GM19025 (cell line): ENCODE data around the gene SRPRA.
A peak's percentile ranks its signal among the peaks of the same experiment; 100 is the strongest.
"Not testable (repeated sequence)": the region's sequence is repeated elsewhere in the genome, so short reads cannot be mapped to it uniquely, and the experiment has no call there.

Experiments used
- ATAC-seq: cut with Tn5 transposase; IDR thresholded peaks from one replicate; pipeline ENCODE4 v1.9.1; 2021; ENCODE audit warnings: mild to moderate bottlenecking, low read depth, moderate library complexity; ENCODE audit not compliant: unreplicated experiment

The SRPRA gene, protein sequence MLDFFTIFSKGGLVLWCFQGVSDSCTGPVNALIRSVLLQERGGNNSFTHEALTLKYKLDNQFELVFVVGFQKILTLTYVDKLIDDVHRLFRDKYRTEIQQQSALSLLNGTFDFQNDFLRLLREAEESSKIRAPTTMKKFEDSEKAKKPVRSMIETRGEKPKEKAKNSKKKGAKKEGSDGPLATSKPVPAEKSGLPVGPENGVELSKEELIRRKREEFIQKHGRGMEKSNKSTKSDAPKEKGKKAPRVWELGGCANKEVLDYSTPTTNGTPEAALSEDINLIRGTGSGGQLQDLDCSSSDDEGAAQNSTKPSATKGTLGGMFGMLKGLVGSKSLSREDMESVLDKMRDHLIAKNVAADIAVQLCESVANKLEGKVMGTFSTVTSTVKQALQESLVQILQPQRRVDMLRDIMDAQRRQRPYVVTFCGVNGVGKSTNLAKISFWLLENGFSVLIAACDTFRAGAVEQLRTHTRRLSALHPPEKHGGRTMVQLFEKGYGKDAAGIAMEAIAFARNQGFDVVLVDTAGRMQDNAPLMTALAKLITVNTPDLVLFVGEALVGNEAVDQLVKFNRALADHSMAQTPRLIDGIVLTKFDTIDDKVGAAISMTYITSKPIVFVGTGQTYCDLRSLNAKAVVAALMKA

GRCh38 chr11:126268708-126269579 lies at the start of gene SRPRA, which contains the start of gene FOXRED1:
TSS of gene SRPRA (minus strand) at chr11:126268895. CDS start at chr11:126268804, 91 bp downstream.
TSS of gene FOXRED1 (plus strand) at chr11:126269154. CDS start at chr11:126269207, 53 bp downstream.
- peak; percentile 99 for ATAC-seq

DNA sequence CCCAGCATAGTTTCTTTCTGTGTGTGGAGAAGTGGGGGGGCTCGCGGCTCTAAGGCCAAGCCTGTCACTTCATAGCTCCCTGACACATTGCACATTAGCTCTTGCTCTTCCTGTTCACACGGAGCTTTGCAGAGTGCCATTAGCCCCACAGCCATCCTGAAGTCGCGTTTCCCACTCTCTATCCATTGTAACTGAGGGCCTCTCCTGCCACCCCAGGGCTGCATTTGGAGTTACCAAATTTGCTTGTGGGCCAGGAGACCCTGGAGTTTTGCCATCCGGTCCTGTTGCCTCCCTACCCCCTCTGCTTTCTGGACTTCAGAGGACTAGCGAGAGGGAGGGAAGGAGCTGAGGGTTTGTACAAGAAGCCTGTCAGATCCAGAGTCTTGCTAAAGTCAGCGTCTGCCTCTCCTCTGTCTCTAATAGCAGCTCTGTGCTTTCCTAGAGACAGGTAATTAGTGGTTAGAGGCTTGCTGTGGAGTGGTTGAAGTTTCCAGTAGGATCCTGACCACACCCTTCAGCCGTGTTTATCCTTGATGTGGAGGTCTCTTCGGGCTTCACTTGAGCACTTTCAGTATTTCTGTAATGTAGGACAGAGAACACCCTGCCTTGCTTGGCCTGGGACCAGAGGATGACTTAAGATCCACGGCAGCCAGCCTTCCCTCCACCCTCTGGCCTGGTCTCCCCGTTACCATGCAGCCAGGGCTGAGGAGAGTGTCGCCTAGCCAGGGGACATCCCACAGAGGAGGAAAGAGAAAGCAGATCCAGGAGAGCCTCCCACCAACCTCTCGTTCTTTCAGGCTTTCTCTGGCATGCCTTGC lies 49.3 kb upstream of the SRPRA start:
- peak; percentile 48 for ATAC-seq

DNA sequence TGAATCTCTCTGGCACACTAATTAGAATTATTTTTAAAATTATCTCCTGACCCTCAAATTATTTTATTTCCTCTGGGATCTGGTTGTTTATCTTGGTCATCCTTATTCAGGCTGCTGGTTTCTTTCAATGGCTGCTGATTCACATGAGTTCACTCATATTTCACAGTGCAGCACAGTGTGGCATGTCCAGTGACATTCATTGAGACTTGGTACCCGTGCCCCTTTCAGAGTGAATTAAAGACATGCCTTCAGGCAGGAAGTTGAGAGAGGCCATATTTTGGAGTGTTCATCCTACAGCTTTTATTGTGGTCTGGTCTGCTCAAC lies 48.7 kb upstream of the SRPRA start:
- ATAC-seq = no peak

DNA sequence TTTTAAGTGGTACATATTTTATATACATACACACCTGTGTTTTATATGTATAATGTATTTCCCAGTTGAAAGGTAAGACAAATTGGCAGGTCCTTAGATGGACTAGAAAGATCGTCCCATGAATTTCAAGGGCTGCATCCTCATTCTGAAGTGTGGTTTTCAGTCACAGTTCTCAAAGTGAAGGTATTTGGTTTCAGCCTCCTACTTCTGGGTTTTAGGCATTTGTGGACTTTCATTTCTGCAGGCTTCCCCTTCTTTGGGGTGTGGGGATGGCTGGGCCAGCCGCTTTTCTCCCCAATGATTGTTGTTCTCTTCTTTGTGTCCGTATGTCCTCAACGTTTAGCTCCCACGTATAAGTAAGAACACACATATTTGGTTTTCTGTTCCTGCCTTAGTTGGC lies 45.1 kb upstream of the SRPRA start:
- no peak for ATAC-seq

DNA sequence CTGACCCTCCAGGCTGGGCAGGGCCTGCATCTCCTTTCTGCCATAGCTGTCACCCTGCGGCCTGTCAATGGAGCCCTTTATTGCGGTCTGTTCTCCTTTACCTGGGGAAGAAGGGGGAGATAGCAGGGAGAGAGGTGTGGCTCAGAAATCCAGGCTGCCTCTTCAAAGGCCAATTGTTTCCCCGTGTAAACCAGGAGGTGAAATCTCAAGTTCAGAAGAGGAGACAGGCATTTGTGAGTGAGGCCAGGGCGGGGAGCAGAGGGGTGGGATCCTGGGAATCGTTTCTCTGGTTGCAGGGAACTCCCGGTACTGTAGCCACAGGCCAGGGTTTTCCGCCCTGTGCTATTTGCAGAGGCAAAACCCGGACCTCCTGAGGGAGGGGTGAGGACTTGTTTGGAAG lies 44.3 kb upstream of the SRPRA start:
- ATAC-seq = no peak

DNA sequence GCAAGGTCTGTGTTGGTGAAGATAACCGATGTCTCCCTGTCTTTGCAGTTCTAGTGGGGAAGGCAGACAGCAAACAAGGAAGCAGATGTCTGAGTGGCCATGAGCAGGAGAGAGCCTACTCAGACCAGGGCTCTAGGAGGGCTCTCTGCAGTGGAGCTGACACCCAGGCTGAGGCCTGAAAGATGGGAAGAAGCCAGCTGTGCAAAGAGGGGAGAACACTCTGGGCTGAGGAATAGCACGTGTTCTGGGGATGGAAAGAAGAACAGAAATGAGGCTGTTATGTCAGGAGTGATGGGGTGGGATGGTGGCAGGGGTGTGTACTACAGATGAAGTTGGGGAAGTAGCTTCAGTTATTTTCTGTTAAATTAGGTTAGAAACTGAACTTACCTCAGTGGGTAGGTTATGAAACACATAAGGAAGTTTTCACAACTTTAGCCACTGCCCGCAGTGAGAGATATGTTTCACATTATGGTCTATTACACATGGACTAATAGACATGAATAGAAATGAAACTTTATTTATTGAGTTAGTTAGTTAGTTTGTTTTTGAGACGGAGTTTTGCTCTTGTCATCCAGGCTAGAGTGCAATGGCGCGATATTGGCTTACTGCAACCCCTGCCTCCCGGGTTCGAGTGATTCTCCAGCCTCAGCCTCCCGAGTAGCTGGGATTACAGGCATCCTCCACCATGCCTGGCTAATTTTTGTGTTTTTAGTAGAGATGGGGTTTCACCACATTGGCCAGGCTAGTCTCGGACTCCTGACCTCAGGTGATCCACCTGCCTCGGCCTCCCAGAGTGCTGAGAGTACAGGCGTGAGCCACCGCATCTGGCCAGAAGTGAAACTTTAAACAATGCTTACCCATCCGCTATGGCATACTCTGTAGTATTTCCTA lies 43.0 kb upstream of the SRPRA start:
- ATAC-seq = peak; percentile 72

GRCh38 chr11:126310992-126311310 lies 42.3 kb upstream of the SRPRA start:
- no peak for ATAC-seq

GRCh38 chr11:126310200-126310991 lies 41.7 kb upstream of the SRPRA start:
- peak; percentile 34 for ATAC-seq

GRCh38 chr11:126308771-126309170 lies 40.1 kb upstream of the SRPRA start:
- not testable (repeated sequence) for ATAC-seq

- no peak for ATAC-seq
Measured at GRCh38 chr11:126308271-126308671, 39.6 kb upstream of the SRPRA start.

DNA sequence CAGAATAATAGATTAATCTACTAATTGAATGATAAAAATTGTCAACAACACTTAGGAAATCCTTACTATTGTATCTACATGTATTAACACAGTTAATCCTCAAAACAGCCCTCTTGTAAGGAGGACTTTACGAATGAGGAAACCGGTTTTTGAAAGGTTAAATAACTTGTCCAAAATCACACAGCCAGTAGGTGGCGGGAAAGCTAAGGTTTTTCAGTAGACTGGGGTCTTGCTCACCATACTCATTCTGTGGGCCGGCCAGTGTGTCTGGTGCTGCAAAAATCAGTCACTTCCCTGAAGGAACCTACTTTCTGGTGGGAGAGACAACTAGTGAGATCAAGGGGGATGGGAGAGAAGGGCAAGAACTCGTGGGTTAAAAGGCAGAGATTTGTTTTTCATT lies 39.0 kb upstream of the SRPRA start:
- no peak for ATAC-seq

DNA sequence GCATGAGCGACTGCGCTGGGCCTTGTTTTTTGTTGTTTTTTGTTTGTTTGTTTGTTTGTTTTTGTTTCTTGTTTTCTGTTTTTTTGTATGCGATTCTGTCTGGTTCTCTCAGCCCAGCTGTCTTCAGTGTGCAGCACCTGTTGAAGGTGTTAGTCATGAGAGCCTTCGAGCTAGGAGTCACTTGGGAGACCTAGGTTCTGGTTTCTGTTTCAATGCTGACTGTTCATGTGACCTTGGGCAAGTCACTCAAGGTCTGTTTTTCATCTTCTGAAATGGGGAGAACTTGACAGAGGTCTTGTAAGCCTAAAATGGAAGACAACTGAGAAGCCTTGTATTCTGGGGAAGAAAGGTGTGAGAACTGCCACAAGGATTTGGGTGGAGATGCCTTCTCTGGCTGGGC lies 37.0 kb upstream of the SRPRA start:
- ATAC-seq = peak; percentile 42

DNA sequence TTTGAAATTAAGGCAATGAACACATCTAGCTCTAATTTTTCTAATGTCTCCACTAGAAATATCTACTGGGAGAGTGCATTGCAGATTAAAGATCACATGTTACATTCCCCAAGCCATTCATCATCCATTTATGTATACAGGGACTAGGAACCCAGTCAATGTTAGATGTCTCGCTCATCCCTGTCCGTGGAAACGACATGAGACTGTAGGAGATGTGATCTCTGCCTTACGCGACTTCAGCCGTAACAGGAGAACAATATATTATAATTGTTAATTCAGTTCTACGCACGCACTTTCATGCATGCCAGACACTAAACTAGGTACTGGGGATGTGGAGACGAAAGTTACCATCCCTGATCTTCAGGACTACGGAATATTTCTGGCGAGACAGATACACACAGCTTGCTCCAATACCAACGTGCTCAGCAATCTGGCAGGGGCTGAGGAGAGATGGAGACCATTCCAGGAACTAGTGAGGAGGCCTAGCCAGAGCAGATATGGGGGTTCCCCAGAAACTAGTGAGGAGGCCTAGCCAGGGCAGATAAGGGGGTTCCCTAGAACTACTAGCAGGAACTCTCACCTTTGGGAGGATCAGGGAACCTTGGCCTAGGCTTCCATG lies 35.9 kb upstream of the SRPRA start:
- ATAC-seq = peak; percentile 28

GRCh38 chr11:126303623-126304456 lies 35.1 kb upstream of the SRPRA start, which contains the start of gene DCPS:
TSS of gene DCPS (plus strand) at chr11:126304060. CDS start at chr11:126304081, 21 bp downstream.
- ATAC-seq = peak; percentile 82

DNA sequence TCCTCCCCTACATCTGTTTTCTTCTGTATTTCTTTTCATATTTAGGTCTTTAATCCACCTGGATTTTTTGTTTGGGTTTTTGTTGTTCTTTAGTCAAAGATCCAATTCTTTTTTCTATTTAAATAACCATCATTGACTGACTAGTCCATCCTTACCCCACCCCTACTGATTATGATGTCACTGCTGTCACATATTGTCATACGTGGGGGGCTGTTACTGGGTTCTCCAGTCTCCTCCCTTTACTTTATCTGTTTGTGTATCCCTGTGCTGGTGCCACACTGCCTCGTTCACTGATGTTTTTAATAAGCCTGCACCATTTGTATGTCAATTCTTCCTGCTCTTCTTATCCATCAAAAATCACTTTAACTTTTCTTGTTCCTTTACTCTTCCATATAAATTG lies 28.3 kb upstream of the SRPRA start:
- ATAC-seq = no peak

GRCh38 chr11:126293726-126294125 lies 25.0 kb upstream of the SRPRA start:
- ATAC-seq = no peak

DNA sequence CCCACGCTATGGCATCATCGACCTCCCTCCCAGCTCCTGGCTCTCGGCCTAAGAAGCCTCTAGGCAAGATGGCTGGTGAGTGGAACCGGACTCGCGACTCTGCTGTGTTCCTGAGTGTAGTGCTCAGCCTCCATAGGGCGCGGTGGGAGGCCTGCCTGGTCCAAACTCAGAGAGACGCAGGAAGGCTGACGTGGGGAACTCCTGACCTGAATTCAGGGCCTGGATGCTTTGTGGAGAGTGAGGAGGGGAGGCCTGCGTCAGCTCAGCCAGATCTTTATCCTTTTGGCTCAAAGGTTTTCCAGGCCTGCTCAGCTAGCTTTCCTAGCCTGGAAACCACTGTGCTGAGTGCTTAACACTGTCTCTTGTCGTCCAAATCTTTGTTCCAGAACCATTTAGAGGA lies 22.2 kb upstream of the SRPRA start:
- ATAC-seq = no peak
